Raji (cell line): Measurements from ENCODE around the gene OSBPL1A.

Source experiments
- POLR2A ChIP-seq: IDR thresholded peaks from 2 replicates; pipeline ENCODE4 v1.6.1; 2011; ENCODE audit warnings: low read depth, low read length, control low read depth; ENCODE audit not compliant: insufficient read depth

Gene OSBPL1A

GRCh38 chr18:24317370-24317769 lies 80.3 kb downstream of the OSBPL1A start:
- no peak for TF ChIP-seq POLR2A

GRCh38 chr18:24315170-24315569 lies 82.5 kb downstream of the OSBPL1A start:
- no peak for TF ChIP-seq POLR2A

GRCh38 chr18:24306201-24306600 lies 91.4 kb downstream of the OSBPL1A start:
- TF ChIP-seq POLR2A, result no peak

- TF ChIP-seq POLR2A, result no peak
Observed at GRCh38 chr18:24300703-24301102, 96.9 kb downstream of the OSBPL1A start.

DNA sequence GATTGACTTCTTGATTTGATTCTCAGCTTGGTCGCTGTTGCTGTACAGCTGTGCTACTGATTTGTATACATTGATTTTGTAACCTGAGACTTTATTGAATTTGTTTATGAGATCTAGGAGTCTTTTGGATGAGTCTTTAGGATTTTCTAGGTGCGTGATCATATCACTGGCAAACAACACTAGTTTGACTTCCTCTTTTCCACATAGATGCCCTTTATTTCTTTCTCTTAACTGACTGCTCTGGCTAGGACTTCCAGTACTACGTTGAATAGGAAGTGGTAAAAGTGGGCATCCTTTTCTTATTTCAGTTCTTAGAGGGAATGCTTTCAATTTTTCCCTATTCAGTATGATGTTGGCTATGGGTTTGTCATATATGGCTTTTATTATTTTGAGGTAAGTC lies 101.3 kb downstream of the OSBPL1A start:
- no peak for TF ChIP-seq POLR2A

GRCh38 chr18:24293254-24293653 lies 104.4 kb downstream of the OSBPL1A start:
- no peak for TF ChIP-seq POLR2A

DNA sequence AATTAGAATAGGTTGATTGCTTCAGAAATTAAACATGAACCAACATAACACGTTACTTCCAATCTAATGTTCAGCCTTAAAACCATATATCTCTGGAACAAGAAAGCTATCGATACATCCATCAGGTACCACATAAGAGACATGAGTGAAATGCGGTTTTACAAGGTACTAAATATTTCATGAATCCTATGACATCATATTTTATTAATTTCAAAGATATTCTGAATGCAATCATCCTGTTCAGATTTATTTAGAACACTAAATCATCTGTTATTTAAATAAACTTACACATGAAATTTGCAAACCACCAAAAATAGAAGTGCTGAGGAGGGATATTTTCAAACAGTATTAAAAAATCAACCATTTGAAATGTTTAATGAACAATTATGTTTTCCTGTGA lies 119.0 kb downstream of the OSBPL1A start:
- no peak for TF ChIP-seq POLR2A

GRCh38 chr18:24277516-24278195 lies 120.0 kb downstream of the OSBPL1A start:
- no peak for TF ChIP-seq POLR2A

GRCh38 chr18:24276994-24277393 lies 120.6 kb downstream of the OSBPL1A start:
- TF ChIP-seq POLR2A, result no peak

GRCh38 chr18:24274837-24275236 lies 122.8 kb downstream of the OSBPL1A start:
- no peak for TF ChIP-seq POLR2A

DNA sequence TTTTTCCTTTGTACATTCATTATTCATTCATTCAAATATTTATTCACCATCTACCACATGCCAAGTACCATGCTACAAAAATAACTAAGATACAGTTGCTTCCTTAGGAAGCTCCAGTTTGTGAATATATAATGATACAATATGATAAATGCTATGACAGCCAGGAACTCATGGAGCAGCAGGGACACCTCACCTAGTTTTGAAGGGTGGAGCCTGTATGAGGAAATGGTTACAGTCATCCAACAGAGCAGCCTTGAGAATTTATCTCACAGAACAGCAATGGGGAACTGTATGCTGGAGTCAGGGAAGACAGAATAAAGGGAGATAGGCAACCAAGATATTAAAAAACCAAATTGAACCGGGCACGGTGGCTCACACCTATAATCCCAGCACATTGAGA lies 124.0 kb downstream of the OSBPL1A start:
- TF ChIP-seq POLR2A, result no peak

DNA sequence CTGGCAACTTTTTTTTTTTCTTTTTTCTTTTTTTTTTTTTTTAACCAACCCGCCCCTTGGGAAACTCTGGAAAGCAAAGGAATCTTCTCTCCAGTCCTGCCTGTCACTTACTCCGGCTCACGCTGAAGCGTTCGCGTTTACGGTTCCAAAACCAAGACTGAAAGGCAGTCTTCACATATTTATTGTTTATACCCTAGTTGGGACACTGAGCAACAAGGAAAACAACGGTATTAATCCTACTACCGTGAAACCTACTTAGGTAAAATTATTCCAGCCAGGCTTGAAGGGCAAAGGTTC lies 125.4 kb downstream of the OSBPL1A start:
- no peak for TF ChIP-seq POLR2A

GRCh38 chr18:24271381-24272228 lies 126.0 kb downstream of the OSBPL1A start:
- no peak for TF ChIP-seq POLR2A

DNA sequence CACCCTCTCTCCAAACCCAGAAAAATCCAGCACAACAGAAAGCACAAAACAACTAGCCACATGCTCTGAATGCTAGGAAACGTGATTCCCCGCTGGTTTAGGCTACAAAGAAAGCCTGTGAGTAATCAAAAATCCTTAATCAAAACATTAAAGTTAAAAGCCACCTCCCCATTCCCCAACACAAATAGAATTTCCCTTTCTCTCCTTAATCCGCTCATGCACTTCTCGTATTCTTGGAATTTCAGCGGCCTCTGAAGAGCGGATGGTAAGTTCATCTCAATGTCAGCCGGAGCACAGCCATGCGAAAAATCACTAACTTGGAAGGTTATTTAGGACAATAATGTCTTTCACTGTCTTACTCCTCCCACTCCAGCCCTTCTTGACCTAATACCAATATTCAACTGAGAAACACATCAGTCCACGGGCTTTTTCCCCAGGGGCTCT lies 126.7 kb downstream of the OSBPL1A start:
- TF ChIP-seq POLR2A, result no peak

- TF ChIP-seq POLR2A, result no peak
Observed at GRCh38 chr18:24270358-24270936, 127.2 kb downstream of the OSBPL1A start.
